Psoas muscle (tissue), 8 donors: ENCODE measurements around the gene SLC30A4. TPM values are rescaled to one million over a fixed set of nuclear protein-coding genes. Genes with fewer than 3 reads are reported as not detected.
"Not testable (repeated sequence)": the region's sequence is repeated elsewhere in the genome, so short reads cannot be mapped to it uniquely, and the experiment has no call there.

Experiments
- ATAC-seq, 4 donors: fragments of 200-7000 bp; cut with Tn5 transposase; one replicate each; pipeline ENCODE4 v1.9.1; 2020; ENCODE audit warnings: moderate library complexity in 3 of 4, mild to moderate bottlenecking in 2 of 4
- DNase-seq, 2 donors: peaks; one replicate each; pipeline ENCODE4 v3.0.0-alpha.2; 2020
- H3K27ac ChIP-seq: fragments of 200-600 bp; one replicate; pipeline ENCODE4 v1.8.0; 2022
- H3K27me3 ChIP-seq, 3 donors: fragments of 200-600 bp in 1 of 3; one replicate each; pipeline versions ENCODE4 v1.6.1 to v1.8.0; 2013 to 2022; ENCODE audit warnings: low read length in 2 of 3, mild to moderate bottlenecking in 2 of 3, moderate library complexity in 1 of 3; ENCODE audit not compliant: insufficient read depth in 3 of 3
- H3K36me3 ChIP-seq, 2 donors: fragments of 200-600 bp in 1 of 2; one replicate each; pipeline versions ENCODE4 v1.6.1 to v1.8.0; 2013 to 2022; ENCODE audit warnings: low read depth in 1 of 2, mild to moderate bottlenecking in 1 of 2, moderate library complexity in 1 of 2; ENCODE audit not compliant: insufficient read depth in 1 of 2
- H3K4me1 ChIP-seq: fragments of 200-600 bp; one replicate; pipeline ENCODE4 v1.8.0; 2022
- H3K4me3 ChIP-seq: fragments of 200-600 bp; one replicate; pipeline ENCODE4 v1.8.0; 2022; ENCODE audit warnings: mild to moderate bottlenecking
- H3K9me3 ChIP-seq: fragments of 200-600 bp; one replicate; pipeline ENCODE4 v1.8.0; 2022
- CTCF ChIP-seq: fragments of 200-600 bp; IDR thresholded peaks from one replicate; pipeline ENCODE4 v1.8.0; 2022; ENCODE audit warnings: antibody characterized with exemption
- WGBS, 3 donors: extraction: QIAGEN DNeasy Blood & Tissue Kit; methylation state at CpG; one replicate each; pipeline versions ENCODE4 v1.1.6 to v1.1.7; 2013; 5-methylcytosine and 5-hydroxymethylcytosine counted together
- intact Hi-C, 2 donors: fragments of 100-400 bp; cut with DNase I; formaldehyde crosslinking; loops; one replicate each; pipeline versions ENCODE4 v1.11.0 to v1.14.2; 2022
- polyA plus RNA-seq, 3 donors: library from polyadenylated mRNA; stranded (reverse); fragments of 200-250 nt; gene quantifications; one replicate each; pipeline ENCODE4 v1.2.3, GENCODE V29; 2013
- total RNA-seq, 4 donors: library from RNA; stranded (reverse); fragmentation: NEBNext Ultra II Directional in 2 of 4; extraction: Animal tissue kit (Norgen Biotek cat#: 25700) in 2 of 4; gene quantifications; one replicate each; pipeline versions ENCODE4 v1.2.1 to v1.2.4, GENCODE V29; 2021 to 2023
- donor health status: healthy with polysubstance abuse.
- donor health status: DM: no; HTN: no; CAD: no; lungs with moderate emphysema.
- donor health status: Bipolar disorder and iron deficiency.
- donor health status: healthy.
- donor health status: DM: yes; HTN: yes; CAD: no.
- donor health status: DM: no; HTN: no; CAD: no.
- donor health status: DM: no; HTN: no; CAD: no.
- donor health status: DM: yes; HTN: yes; CAD: no.

The SLC30A4 gene
- total and polyA plus RNA-seq, 7 donors, result 0.59 to 2.2 (median 1.9) TPM

- ATAC-seq, result peak; percentile 5 to 39 (median 10)
These were observed 793 bp downstream of the SLC30A4 start for GRCh38 chr15:45521596-45522327.

GRCh38 chr15:45510758-45511280, 11.7 kb downstream of the SLC30A4 start:
- WGBS, 3 donors, result 85 to 93% (median 91%) methylated on average over 4 of the region's 4 CpGs
- Histone ChIP-seq H3K4me3 (no peak overlapping the region), H3K9me3 (no peaks in the 10 kb centered on the region), H3K27ac (no peak overlapping the region), H3K4me1 (no peaks in the 10 kb centered on the region), H3K27me3 (no peaks in the 10 kb centered on the region), H3K36me3 (peaks cover 4 to 53% of the 10 kb centered on the region in 2 donors)
- ATAC-seq (no peak), DNase-seq (no peak)
- TF ChIP-seq CTCF, result no peak
- intact Hi-C loops, result no loop called here

More at GRCh38 chr15:45521596-45522327, 793 bp downstream of the SLC30A4 start:
- no peak for TF ChIP-seq CTCF
- no peak for DNase-seq
- peak overlapping the region; percentile 80 for H3K27ac ChIP-seq
- peaks cover 14% of the 10 kb centered on the region for H3K4me1 ChIP-seq
- no peaks in the 10 kb centered on the region for H3K27me3 ChIP-seq
- no peaks in the 10 kb centered on the region for H3K9me3 ChIP-seq
- H3K36me3 ChIP-seq, result no peaks in the 10 kb centered on the region
- WGBS, 3 donors, result 7% methylated on average over 27 of the region's 27 CpGs
- intact Hi-C loops, result loop anchor here (1.0 to 10.0 kb wide), 4 partner anchors 66 to 93 kb away; partner anchors contain the start of gene BLOC1S6 (in 2 of the 2)
- peak overlapping the region; percentile 94 for H3K4me3 ChIP-seq

GRCh38 chr15:45507143-45507542, 15.4 kb downstream of the SLC30A4 start:
- intact Hi-C loops, H3K4me1 ChIP-seq, H3K27me3 ChIP-seq, H3K27ac ChIP-seq, ATAC-seq, DNase-seq, H3K4me3 ChIP-seq, H3K9me3 ChIP-seq: not testable (repeated sequence)
- peaks cover 4 to 55% of the 10 kb centered on the region in 2 donors for H3K36me3 ChIP-seq
- 96 to 99% (median 98%) methylated on average over 6 of the region's 6 CpGs for WGBS, 3 donors

- H3K27ac ChIP-seq, result no peak overlapping the region
- H3K9me3 ChIP-seq, result no peaks in the 10 kb centered on the region
- H3K27me3 ChIP-seq, result no peaks in the 10 kb centered on the region
- WGBS, 3 donors, result 90 to 93% (median 91%) methylated on average over 4 of the region's 4 CpGs
- no peak overlapping the region for H3K4me3 ChIP-seq
- peaks cover 0 to 14% of the 10 kb centered on the region in 2 donors for H3K36me3 ChIP-seq
- no peak for ATAC-seq
- intact Hi-C loops, result no loop called here
- TF ChIP-seq CTCF, result no peak
- H3K4me1 ChIP-seq, result no peaks in the 10 kb centered on the region
- DNase-seq, result no peak
These were observed 23.1 kb downstream of the SLC30A4 start for GRCh38 chr15:45499426-45499825.

- H3K9me3 ChIP-seq, result no peaks in the 10 kb centered on the region
- H3K27me3 ChIP-seq, result no peaks in the 10 kb centered on the region
- no peak for DNase-seq
- no peaks in the 10 kb centered on the region for H3K4me1 ChIP-seq
- 94 to 100% (median 95%) methylated on average over 1 of the region's 1 CpG for WGBS, 3 donors
- intact Hi-C loops, result no loop called here
- H3K4me3 ChIP-seq, result no peak overlapping the region
- no peak for ATAC-seq
- H3K27ac ChIP-seq, result no peak overlapping the region
- TF ChIP-seq CTCF, result no peak
- H3K36me3 ChIP-seq, result peaks cover 0 to 14% of the 10 kb centered on the region in 2 donors
These were observed 23.9 kb downstream of the SLC30A4 start for GRCh38 chr15:45498701-45499100.
